Embryonic facial prominence (tissue), 1 donor: Measurements from ENCODE around the gene C11orf52.

Experiments used
- DNase-seq: peaks from one replicate; pipeline ENCODE4 v3.0.0-alpha.2; 2016; ENCODE audit errors: extremely low spot score

Gene C11orf52

DNA sequence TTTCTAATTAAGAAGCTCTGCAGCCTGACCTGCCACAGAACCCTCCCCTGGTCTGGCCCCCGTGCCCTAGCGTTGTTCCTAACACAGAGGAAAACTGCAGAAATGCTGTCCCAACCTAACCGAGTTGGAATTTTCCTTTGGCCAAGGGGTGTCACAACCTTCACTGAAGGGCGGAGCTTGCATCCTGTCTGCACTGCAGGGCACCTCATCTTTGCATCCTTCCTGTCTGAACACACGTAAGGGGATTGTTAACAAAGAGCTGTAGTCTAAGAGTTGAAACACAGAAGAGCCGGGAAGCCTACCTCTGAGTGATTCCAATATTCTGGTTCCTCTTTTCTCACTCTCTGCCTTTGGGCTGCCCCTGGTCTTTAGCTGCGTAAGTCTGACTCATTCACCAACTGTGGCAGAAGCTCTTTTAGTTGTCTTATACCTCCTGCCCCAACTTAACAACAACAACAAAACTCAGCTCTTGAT lies 20.0 kb downstream of the C11orf52 start:
- no peak for DNase-seq

DNA sequence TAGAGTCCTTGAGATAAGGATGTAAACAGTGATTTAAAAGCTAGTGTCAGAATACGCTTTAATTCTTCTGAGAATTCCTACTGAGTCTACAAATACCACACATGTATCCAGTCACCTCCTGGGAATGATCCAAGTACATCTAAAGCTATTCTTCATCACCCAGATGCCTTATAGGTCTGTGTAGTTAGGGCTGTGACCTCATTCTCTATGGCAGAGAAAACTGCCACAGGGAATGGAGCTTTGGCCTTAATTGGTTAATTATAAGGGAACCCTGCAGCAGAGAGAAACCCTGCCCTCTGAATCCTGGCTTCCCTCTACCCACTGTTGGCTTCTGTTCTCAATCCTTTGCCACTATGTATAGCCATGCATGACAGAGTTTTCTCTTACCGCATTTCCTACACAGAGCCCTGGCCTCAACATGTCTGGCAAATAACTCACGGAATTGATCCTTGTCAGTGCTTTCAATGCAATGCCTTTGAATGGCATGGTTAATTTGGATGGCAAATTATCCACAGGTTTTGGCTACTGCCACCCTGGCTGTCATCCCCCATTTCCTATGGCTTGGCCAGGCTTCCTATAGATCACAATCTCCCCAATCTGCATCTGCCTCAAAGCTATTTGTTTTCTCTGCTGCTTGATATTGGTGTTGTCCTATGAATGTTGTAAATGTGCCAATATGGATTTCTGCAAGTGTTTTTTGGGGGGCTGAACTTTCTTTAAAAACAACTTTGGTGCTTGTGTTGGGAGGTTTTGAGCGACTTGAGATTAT lies 21.3 kb downstream of the C11orf52 start:
- DNase-seq, result no peak

GRCh38 chr11:111941963-111942362 lies 23.2 kb downstream of the C11orf52 start:
- DNase-seq, result no peak

- no peak for DNase-seq
Measured at GRCh38 chr11:111942829-111943228, 24.1 kb downstream of the C11orf52 start.

DNA sequence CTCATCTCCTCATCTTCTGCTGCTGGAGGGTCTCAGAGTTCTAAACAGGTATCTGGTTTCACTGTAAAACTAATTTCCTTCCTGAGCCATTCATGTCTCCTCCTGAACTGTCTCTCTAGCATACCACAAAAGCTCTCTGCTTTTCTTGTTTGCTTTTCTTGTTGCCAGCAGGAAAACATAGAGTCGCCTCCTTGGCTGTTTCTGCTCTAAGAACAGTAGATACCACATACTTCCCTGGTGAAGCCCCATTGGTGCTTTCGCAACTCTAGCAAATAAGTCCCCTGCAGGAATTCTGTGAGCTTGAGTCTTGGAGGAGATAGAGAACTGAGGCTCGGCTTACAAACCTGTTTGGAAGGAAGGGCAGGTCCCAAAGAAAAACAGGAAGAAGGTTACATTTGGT lies 25.4 kb downstream of the C11orf52 start:
- no peak for DNase-seq

DNA sequence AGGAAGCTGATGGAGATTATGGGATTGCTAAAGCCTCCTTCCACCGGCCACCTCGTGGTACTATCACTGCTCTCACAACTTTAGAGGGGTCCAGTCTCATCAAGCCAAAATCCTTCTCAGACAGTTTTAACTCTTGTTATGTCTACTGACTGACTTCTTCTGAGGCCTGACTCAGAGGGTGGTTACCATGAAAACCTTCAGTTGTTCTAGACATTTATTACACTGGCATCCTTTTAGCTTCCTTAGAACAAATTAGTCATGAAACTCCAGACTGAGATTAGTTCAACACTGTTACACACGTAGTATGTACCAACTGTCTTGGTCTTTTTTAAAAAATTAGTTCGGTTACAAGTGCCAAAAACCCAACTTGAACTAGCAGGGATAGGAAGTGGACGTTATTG lies 25.9 kb downstream of the C11orf52 start:
- no peak for DNase-seq

- DNase-seq, result no peak
Measured at GRCh38 chr11:111945198-111945597, 26.5 kb downstream of the C11orf52 start.

DNA sequence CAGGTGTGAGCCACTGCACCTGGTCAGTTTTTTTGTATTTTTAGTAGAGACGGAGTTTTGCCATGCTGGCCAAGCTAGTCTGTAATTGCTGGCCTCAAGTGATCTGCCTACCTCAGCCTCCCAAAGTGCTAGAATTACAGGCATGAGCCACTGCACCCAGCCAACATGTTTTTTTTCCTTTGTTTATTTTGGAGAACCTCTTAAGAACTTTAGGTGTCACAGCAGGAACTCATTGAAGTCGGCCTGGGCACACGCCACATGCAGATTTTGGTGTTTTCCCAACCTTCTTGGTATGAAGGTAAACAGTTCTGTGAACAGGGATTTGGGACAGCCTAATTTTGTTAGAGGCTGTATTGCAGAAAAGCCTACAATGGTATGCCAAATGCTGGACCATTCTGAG lies 27.8 kb downstream of the C11orf52 start:
- no peak for DNase-seq

DNA sequence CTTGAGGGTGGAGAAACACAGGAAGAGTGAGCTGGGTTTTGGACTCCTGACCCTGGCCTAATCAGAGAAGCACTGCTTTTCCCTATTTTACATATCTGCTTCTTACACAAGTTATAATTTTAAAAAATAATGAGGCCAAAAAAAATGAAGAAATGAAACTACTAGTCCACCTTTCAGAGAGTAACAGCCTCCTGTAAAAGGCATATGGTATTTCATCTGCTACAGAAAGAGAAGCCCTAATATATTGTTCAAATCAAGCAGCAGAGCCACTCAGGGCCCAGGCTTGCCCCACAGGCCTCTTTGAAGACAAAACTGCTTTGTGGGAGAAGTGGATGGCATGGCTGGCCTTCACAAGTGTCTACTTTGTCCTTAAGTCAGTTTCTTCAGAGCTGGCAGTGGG lies 28.4 kb downstream of the C11orf52 start:
- DNase-seq, result no peak

DNA sequence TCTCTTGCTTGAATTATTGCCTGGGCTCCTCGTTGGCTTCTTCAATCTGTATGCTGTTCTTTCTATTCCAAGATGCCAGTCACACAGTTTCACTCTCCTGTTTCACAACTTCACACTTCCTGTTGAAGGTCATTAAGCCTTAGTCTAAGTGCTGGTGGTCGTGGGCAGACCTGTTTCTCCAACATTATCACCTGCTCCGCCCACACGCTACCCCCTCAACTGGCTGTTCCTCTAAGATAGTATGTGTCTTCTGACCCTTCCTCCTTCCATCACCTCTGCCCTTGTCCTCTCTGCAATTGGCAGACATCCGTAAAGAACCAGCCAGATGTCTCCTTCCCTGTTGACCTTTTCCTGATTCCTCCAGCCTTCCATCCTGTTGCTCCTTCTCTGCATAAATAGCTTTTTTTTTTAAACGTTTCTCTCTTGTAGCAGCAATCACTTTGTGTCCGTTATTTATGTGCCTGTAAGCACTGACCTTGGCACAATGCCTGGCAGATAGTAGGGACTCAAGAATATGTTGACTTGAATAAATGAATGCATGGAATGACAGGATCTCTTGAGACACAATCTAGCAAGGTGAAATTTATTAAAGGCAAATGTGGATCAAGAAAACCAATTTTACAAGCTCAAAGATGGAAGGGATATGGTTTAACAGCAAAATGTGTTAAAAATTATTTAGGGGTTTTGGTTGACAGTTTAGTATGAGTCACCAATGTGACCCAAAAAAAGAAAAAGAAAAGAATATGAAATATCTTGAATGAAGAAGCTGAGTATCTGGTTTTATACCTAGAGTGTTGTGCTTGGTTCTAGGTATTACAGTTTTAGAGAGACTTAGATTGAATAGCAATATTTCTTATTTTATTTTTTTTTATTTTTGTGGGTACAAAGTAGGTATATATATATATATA lies 31.1 kb downstream of the C11orf52 start:
- no peak for DNase-seq

DNA sequence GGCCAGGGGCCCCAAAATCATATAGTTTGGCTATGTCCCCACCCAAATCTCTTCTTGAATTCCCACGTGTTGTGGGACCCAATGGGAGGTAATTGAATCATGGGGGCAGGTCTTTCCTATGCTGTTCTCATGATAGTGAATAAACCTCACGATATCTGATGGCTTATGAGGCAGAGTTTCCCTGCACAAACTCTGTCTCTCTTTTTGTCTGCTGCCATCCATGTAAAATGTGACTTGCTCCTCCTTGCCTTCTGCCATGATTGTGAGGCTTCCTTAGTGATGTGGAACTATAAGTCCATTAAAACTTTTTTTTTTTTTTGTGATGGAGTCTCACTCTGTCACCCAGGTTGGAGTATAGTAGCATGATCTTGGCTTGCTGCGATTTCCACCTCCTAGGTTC lies 32.9 kb downstream of the C11orf52 start:
- DNase-seq, result no peak

GRCh38 chr11:111954154-111954553 lies 35.4 kb downstream of the C11orf52 start:
- no peak for DNase-seq

DNA sequence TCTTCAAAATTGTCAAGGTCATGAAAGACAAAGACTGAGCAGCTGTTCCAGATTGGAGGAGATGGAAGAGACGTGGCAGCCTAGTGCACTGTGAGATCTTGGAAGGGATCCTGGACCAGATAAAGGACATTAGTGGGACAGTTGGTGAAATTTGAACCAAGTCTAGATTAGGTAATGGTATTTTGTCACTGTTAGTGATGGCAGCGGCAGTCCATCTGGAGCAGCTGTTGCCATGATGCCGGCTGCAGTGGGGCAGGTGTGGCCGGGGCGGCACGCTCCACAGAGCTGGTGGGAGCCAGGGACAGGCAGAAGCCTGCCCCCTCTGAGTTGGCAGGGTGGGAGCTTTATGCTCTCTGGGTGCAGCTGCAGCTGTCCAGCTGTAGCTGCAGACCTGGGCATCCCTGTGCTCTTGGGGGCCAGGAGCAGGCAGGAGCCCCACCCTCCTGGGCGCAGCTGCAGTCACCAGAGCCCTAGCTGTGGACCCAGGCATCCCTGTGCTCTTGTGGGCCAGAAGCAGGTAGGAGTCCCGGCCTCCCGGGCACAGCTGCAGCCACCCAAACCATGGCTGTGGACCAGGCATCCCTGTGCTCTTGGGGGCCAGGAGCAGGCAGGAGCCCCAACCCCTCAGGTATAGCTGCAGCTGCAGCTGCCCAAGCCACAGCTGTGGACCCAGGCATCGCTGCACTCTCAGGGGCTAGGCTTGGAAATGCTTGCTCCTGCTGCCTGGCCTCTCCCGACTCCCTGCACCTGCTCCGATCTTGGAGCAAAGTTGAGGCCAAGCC lies 39.1 kb downstream of the C11orf52 start:
- no peak for DNase-seq

DNA sequence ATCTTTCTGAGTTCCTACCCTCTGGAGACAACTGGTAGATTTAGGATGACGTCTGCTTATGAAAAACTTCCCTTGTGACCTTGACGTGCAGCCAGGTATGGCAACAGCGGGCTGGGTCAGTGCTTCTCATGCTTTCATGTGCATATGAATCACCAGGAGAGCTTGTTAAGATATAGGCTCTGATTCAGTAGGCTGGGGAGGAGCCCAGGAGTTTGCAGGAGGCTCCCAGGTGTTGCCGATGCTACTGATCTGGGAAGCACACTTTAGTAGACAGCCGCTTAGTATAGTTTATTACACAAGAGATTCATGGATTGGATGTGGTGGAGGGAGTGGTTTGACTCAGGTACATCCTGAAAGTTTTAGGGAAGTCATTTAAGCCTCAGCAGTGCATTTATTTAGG lies 42.2 kb downstream of the C11orf52 start:
- no peak for DNase-seq

DNA sequence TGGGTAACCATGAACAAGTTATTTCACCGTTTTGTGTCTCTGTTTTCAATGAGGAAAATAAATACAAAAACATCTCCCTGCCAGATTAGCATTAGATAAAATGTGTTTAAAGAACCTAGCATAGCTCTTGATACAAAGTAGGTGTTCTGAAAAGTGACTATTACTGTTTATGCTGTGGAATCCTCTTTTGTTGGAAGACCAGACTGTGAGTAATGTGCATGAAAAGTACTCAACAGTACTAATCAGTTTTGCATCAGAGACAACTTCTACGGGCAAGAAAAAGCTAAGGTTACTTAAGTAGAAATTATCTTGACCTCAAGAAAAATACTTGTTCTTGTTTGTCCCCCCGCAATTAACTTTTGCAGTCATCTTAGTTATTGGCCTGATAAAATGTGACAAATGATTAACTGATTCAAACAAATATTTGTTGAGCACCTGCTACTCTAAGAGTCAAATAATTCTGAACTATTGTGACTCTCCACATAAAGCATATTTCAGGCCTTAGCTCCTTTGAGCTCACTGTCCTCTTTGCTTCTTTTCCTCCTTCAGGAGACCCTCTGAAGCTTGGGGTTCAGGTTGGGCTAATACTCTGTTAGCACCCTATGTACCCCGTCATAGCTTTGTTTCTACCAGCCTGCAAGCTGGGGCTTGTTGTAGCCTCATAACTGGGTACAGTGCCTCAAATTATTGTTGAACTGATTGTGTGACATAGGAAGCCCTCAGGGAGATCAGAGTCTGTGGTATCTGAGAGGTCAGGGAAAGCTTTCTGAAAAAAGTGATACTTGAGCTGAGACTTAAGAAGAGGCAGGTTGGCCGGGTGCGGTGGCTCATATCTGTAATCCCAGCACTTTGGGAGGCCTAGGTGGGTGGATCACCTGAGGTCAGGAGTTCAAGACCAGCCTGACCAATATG lies 42.9 kb downstream of the C11orf52 start:
- DNase-seq, result no peak

DNA sequence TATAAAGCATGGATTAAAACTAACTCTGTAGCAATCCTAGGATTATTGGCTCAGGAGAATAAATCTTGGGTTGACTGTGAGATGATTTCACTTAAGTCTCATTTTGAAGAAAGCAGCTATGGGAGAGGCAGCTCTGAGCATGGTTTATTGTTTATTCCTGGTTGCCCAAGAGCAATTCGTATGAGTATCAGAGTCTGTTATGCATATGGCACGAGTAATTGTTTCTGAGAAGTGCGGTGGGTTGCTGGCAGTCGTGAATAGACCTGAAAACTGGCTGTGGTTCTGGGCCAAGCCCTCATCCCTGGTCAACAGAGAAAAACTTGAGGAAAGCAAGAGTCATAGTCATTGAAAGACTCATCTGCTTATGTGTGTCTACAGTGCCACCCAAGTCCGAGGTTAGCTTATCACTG lies 45.2 kb downstream of the C11orf52 start:
- DNase-seq, result no peak

DNA sequence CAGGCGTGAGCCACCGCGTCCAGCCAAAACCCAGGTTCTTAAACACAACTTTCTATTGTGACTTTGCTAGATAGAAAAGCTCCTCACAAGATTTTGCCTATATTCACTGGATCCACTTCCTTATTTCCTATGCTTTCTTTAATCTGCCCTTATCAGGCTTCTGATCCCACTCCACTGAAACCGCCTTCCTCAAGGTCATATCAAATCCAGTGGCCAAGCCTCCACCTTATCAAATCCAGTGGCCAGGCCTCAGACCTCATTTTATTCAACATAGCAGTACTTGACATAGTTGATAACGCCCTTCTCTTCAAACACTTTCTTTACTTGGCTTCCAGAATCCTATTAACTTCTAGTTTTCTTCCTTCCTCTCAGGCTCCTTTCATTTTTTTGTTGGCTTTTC lies 48.0 kb downstream of the C11orf52 start:
- DNase-seq, result no peak

DNA sequence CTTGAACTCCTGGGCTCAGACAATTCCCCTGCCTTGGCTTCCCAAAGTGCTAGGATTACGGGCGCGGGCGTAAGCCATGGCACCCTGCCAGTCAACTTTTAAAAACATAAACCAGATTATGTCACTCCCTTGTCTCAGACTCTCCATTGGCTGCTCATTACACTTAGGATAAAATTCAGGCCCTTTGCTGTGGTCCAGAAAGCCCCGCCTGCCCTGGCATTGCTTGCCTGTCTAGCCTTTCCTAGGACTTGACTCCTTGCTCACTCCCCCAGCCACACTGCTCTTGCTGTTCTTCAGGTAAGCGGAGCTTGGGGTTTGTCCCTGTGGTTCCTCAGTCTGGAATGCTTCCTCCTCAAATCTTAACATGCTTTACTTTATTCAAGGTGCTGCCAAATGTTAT lies 48.9 kb downstream of the C11orf52 start:
- DNase-seq, result no peak

DNA sequence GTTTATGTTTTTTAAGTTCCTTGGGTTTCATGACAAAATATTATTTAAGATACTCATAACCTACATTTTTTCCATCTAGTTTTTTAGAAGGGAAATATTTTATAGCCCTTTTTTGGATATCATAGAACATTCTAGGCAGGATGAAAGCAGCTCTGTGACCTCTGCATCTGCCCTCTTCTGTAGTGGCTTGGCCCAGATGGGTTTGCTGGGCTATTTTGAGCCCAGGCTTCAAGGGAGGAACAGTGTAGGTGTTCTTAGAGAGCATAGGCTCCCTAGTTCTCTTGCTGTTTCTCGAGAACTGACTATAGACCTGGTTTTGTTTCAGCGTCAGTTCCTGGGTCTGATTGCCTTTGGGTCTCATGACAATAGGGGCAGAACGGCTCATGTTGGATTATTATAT lies 50.6 kb downstream of the C11orf52 start:
- no peak for DNase-seq

DNA sequence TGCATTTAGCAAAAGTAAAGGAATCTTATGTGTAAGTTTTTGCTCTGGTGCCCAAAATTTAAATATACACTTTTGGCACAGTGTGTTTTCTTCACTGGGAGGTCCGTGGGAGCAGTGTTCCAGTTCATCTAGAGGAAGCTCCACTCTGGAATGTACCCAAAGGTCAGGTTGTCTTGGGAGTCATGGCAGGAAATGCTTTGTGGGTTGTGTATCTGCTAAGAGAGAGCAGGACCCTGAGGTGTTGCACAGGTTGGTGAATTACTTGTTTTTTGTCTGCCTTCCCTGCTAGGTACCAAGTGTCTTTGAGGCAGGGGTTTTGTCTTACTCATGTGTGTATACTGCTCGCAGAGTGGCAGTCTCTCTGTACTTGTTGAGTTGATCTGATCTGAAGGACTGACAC lies 55.7 kb downstream of the C11orf52 start:
- no peak for DNase-seq
